ENCODE data around the gene PSMA3. TPM values are rescaled to one million over a fixed set of nuclear protein-coding genes. Genes with fewer than 3 reads are reported as not detected.

Gene PSMA3
- total RNA-seq, 4 donors from 2014 or later: 61.2 to 204 (median 114) TPM

GRCh38 chr14:58227096-58227819, 17.4 kb upstream of the PSMA3 start:
- Histone ChIP-seq H3K4me1 (no peaks in the 10 kb centered on the region), H3K9me3 (no peaks in the 10 kb centered on the region), H3K36me3 (no peaks in the 10 kb centered on the region), H3K27me3 (no peaks in the 10 kb centered on the region), H3K4me3 (no peak overlapping the region), H3K27ac (no peak overlapping the region)
- TF ChIP-seq POLR2A (IDR thresholded peaks at IDR 0.05) (no peak), CTCF (IDR thresholded peaks at IDR 0.05) (no peak)
- no peak for DNase-seq
- intact Hi-C loops (cut with DNase I; ENCODE audit: low total_unique reads): no loop called here

DNA sequence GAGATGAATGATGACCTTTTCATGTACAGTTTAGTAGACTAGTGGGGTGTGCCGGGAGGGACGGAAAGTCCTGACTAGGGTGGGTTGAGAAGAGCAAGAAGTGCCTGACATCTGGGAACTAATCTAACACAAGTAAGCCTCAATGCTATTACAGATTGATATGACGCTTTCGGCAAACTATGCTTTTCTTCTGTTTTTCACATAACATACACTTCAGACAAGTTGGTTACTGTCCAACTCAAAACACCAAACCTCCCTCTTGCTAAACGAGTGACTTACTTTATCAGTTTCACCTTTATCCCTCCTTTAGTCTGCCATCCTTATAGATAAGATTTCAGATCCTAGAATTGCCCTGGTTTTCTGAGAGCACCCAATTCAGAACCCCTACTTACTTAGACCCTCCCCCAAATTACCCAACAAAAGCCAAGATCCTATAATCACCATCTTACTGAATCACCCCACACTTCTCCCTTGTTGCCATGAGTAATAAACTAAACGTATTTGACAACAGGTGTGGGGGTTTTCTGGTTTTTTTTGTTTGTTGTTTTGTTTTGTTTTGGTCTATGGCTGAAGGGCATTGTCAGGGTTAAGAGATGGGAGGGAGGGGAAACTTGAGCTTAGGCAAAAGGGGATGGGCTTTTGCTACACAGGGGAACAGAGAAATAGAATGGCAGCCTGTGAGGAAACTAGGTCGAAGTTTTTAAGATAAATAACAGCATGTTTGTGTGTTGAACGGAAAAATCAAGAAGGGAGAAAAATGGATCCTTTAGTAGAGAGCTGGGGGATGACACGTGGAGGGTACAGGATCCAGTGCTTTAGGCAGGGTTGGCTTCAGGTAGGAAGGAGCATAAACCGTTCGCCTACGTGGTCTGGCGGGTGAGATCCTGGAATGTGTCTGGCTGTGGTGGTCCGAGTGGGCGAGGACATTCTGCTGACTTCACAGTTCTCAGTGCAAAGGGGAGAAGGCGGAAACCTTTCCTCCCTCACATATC, 6.1 kb upstream of the PSMA3 start:
- no peaks in the 10 kb centered on the region for H3K36me3 ChIP-seq
- peak overlapping the region; percentile 88 to 92 for H3K27ac ChIP-seq
- H3K4me3 ChIP-seq: peak overlapping the region; percentile 45 to 64
- H3K9me3 ChIP-seq: no peaks in the 10 kb centered on the region
- no peaks in the 10 kb centered on the region for H3K27me3 ChIP-seq
- peak in 1 of 2 donors; percentile 36 for DNase-seq
- TF ChIP-seq POLR2A (IDR thresholded peaks at IDR 0.05) (peak in 1 of 2 donors; percentile 5), CTCF (IDR thresholded peaks at IDR 0.05) (no peak)
- peaks cover 0 to 3% of the 10 kb centered on the region in 2 donors for H3K4me1 ChIP-seq
- intact Hi-C loops (cut with DNase I; ENCODE audit: low total_unique reads): no loop called here

DNA sequence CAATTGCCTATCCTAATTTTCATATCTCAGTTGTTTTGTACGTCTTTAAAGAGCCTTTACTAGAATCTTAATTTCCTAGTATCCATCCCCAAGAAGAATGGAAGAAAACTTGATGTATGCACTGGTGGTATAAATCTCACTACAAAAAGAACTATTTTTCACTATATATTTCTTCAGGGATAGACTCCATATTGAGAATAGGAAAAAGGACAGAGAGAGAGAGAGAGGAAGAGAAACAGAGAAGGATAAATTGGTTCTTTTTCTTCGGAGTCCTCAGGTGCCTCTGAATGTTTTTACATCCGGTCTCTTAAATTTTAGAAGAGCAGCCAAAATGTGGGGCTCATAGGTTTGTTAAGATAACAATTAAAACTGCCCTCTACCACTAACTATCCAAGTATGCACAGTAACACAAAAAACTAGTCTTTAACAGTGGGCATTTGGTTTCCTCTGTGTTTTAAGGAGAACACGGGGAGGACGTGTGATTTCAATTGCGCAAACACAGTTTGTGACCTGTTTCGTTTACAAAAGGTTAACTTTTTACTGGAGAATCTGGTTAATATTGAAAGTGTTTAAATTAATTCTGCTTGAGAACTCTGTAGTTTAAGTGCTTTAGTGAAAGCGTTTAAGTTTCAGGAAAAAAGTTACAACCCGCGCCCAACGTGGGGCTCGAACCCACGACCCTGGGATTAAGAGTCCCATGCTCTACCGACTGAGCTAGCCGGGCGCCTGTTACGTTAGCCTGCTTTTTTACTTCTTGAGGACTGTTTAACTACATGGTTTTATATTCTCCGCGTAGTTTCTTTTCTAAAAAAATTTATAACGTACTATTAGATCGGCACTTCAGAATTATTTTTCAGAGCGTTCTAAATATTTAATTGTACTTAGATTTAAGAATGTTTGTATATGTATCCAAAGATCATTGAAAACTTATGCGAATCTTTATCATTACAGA, 5.1 kb upstream of the PSMA3 start:
- intact Hi-C loops (cut with DNase I; ENCODE audit: low total_unique reads): loop anchor here (10.0 kb wide), 1 partner anchor 55 kb away; the partner anchor contains the start of gene ARID4A

More for the DNA sequence above, 5.1 kb upstream of the PSMA3 start:
- Histone ChIP-seq H3K27me3 (no peaks in the 10 kb centered on the region), H3K27ac (peak overlapping the region; percentile 88 to 92), H3K4me1 (peaks cover 0 to 3% of the 10 kb centered on the region in 2 donors), H3K9me3 (no peaks in the 10 kb centered on the region), H3K36me3 (no peaks in the 10 kb centered on the region), H3K4me3 (peak overlapping the region; percentile 45 to 64)
- TF ChIP-seq CTCF (IDR thresholded peaks at IDR 0.05) (no peak), POLR2A (IDR thresholded peaks at IDR 0.05) (no peak)
- DNase-seq: peak; percentile 74 to 79

Measured in uterus (tissue), 4 donors.